Measurements from ENCODE around the gene TRAK1. TPM values are rescaled to one million over a fixed set of nuclear protein-coding genes. Genes with fewer than 3 reads are reported as not detected.

TRAK1 gene
- total and polyA plus RNA-seq, 7 donors, result 17.6 to 42.7 (median 31.8) TPM

- DNase-seq, result no peak
- intact Hi-C loops (cut with DNase I), result loop anchor here (2.0 to 5.0 kb wide), 3 partner anchors 72 to 293 kb away; no protein-coding TSS in a partner anchor
- 26 to 67% methylated on average over 6 of the region's 6 CpGs for WGBS, 2 donors
- Histone ChIP-seq H3K9me3 (no peaks in the 10 kb centered on the region), H3K4me1 (peaks cover 0 to 20% (median 9%) of the 10 kb centered on the region in 4 donors), H3K27me3 (no peaks in the 10 kb centered on the region), H3K4me3 (no peak overlapping the region), H3K27ac (peak overlapping the region in 1 of 4 donors; percentile 14), H3K36me3 (peaks cover 0 to 38% (median 9%) of the 10 kb centered on the region in 4 donors)
- no peak for TF ChIP-seq POLR2A (IDR thresholded peaks at IDR 0.05)
Observed at GRCh38 chr3:42189736-42190135, 98.6 kb downstream of the TRAK1 start.

- Histone ChIP-seq H3K4me3 (no peak overlapping the region), H3K27me3 (no peaks in the 10 kb centered on the region), H3K4me1 (peaks cover 0 to 22% (median 9%) of the 10 kb centered on the region in 4 donors), H3K27ac (no peak overlapping the region), H3K36me3 (peaks cover 7 to 45% (median 17%) of the 10 kb centered on the region in 4 donors), H3K9me3 (no peaks in the 10 kb centered on the region)
- 42 to 57% methylated on average over 11 of the region's 11 CpGs for WGBS, 2 donors
- intact Hi-C loops (cut with DNase I), result loop anchor here (2.0 to 5.0 kb wide), 2 partner anchors 74 to 294 kb away; no protein-coding TSS in a partner anchor
- TF ChIP-seq POLR2A (IDR thresholded peaks at IDR 0.05) (no peak), POLR2AphosphoS5 (IDR thresholded peaks at IDR 0.05) (no peak), EP300 (IDR thresholded peaks at IDR 0.05) (no peak), CTCF (IDR thresholded peaks at IDR 0.05) (peak; percentile 17 to 85 (median 76))
- peak; percentile 77 for DNase-seq
Observed at GRCh38 chr3:42190701-42191442, 99.7 kb downstream of the TRAK1 start.

- Histone ChIP-seq H3K4me3 (no peak overlapping the region), H3K27me3 (no peaks in the 10 kb centered on the region), H3K36me3 (peaks cover 7 to 50% (median 19%) of the 10 kb centered on the region in 4 donors), H3K4me1 (peaks cover 0 to 26% (median 11%) of the 10 kb centered on the region in 4 donors), H3K9me3 (no peaks in the 10 kb centered on the region), H3K27ac (no peak overlapping the region)
- 72 to 80% methylated on average over 4 of the region's 4 CpGs for WGBS, 2 donors
- intact Hi-C loops (cut with DNase I), result loop anchor here (2.0 to 5.0 kb wide), 2 partner anchors 74 to 295 kb away; no protein-coding TSS in a partner anchor
- DNase-seq, result no peak
- peak in 3 of 4 experiments; percentile 4 to 33 (median 25) for TF ChIP-seq CTCF (IDR thresholded peaks at IDR 0.05)
- TF ChIP-seq POLR2A (IDR thresholded peaks at IDR 0.05), result no peak
Observed at GRCh38 chr3:42191443-42191747, 100.2 kb downstream of the TRAK1 start.

DNA sequence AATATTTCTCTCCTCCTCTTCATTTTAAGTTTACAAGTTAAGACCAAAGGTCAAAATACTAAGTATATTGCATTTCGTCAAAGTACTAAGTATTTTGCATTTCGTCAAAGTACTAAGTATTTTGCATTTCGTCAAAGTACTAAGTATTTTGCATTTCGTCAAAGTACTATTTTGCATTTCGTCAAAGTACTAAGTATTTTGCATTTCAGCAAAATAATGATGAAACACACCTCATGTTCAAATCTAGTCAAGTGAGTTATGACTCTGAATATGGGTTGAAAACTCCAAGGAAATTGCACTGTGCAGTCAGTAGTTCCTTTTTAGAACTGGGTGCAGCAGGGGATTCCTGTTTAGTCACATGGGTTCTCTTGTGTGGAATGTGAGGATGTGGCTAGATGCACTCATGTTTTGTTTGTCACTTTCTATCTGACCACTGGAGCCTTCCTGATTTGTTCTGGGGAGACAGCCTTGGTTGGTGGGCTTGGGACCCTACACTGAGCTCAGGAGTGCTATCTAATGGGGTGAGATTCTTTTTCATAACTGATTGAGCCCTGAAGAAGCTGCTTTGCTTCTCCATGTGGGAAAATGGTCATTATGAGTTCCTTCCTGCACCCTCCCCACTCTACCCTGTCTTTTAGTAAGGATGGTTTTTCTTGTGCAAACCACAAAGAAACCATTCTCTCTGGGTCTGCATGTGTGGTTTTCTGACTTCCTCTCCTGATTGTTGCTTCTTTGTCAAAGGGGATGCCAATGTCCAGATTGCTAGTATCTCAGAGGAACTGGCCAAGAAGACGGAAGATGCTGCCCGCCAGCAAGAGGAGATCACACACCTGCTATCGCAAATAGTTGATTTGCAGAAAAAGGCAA is 101.4 kb downstream of the TRAK1 start:
- DNase-seq, result no peak
- H3K9me3 ChIP-seq, result no peaks in the 10 kb centered on the region
- 80 to 89% methylated on average over 8 of the region's 8 CpGs for WGBS, 2 donors
- intact Hi-C loops (cut with DNase I), result loop anchor here (5.0 kb wide), 1 partner anchor 75 kb away; no protein-coding TSS in a partner anchor
- H3K4me3 ChIP-seq, result no peak overlapping the region
- H3K27me3 ChIP-seq, result no peaks in the 10 kb centered on the region
- no peak overlapping the region for H3K27ac ChIP-seq
- peaks cover 10 to 59% (median 19%) of the 10 kb centered on the region in 4 donors for H3K36me3 ChIP-seq
- peaks cover 0 to 26% (median 11%) of the 10 kb centered on the region in 4 donors for H3K4me1 ChIP-seq
- no peak for TF ChIP-seq POLR2AphosphoS5 (IDR thresholded peaks at IDR 0.05)
- no peak for TF ChIP-seq POLR2A (IDR thresholded peaks at IDR 0.05)
- TF ChIP-seq EP300 (IDR thresholded peaks at IDR 0.05), result no peak
- TF ChIP-seq CTCF (IDR thresholded peaks at IDR 0.05), result no peak
